SW 1271 (cell line): ENCODE results near the gene GNAS-AS1.

ENCODE experiments used
- DNase-seq, 2 experiments: peaks; one replicate each; lab custom pipeline; 2025; lab: John Stamatoyannopoulos, UW

The GNAS-AS1 gene

GRCh38 chr20:58886546-58886945 is 35.8 kb upstream of the GNAS-AS1 start:
- DNase-seq, result no peak

- no peak for DNase-seq
Measured at GRCh38 chr20:58884966-58885365, 34.3 kb upstream of the GNAS-AS1 start.

GRCh38 chr20:58883241-58883691 is 32.6 kb upstream of the GNAS-AS1 start:
- no peak for DNase-seq

GRCh38 chr20:58882704-58883089 is 32.0 kb upstream of the GNAS-AS1 start:
- DNase-seq, result no peak

- no peak for DNase-seq
Measured at GRCh38 chr20:58880994-58881752, 30.5 kb upstream of the GNAS-AS1 start.

GRCh38 chr20:58880441-58880840 is 29.7 kb upstream of the GNAS-AS1 start:
- DNase-seq, result no peak

GRCh38 chr20:58878399-58878798 is 27.7 kb upstream of the GNAS-AS1 start:
- DNase-seq, result no peak

- DNase-seq, result no peak
Measured at GRCh38 chr20:58877976-58878360, 27.3 kb upstream of the GNAS-AS1 start.

- DNase-seq, result no peak
Measured at GRCh38 chr20:58877050-58877975, 26.6 kb upstream of the GNAS-AS1 start.

- DNase-seq, result no peak
Measured at GRCh38 chr20:58876437-58876836, 25.7 kb upstream of the GNAS-AS1 start.

- no peak for DNase-seq
Measured at GRCh38 chr20:58875541-58876134, 24.9 kb upstream of the GNAS-AS1 start.

GRCh38 chr20:58875111-58875510 is 24.4 kb upstream of the GNAS-AS1 start:
- DNase-seq, result no peak

GRCh38 chr20:58874469-58874868 is 23.8 kb upstream of the GNAS-AS1 start:
- no peak for DNase-seq

GRCh38 chr20:58871533-58872102 is 20.9 kb upstream of the GNAS-AS1 start:
- no peak for DNase-seq

- DNase-seq, result peak; percentile 30 to 64
Measured at GRCh38 chr20:58870293-58871014, 19.8 kb upstream of the GNAS-AS1 start.

GRCh38 chr20:58869662-58870227 is 19.0 kb upstream of the GNAS-AS1 start:
- DNase-seq, result no peak

GRCh38 chr20:58868795-58869194 is 18.1 kb upstream of the GNAS-AS1 start:
- no peak for DNase-seq

GRCh38 chr20:58867211-58867610 is 16.5 kb upstream of the GNAS-AS1 start:
- no peak for DNase-seq

GRCh38 chr20:58865843-58866242 is 15.1 kb upstream of the GNAS-AS1 start:
- DNase-seq, result no peak

GRCh38 chr20:58864346-58864745 is 13.6 kb upstream of the GNAS-AS1 start:
- no peak for DNase-seq
